NAMALWA (cell line): ENCODE data around the gene GPHA2.
A peak's percentile ranks its signal among the peaks of the same experiment; 100 is the strongest.
"Not testable (repeated sequence)": the region's sequence is repeated elsewhere in the genome, so short reads cannot be mapped to it uniquely, and the experiment has no call there.

Source experiments
- DNase-seq: peaks from one replicate; pipeline ENCODE4 v3.0.0-alpha.2; 2015; ENCODE audit warnings: low spot score

Gene GPHA2, protein sequence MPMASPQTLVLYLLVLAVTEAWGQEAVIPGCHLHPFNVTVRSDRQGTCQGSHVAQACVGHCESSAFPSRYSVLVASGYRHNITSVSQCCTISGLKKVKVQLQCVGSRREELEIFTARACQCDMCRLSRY

DNA sequence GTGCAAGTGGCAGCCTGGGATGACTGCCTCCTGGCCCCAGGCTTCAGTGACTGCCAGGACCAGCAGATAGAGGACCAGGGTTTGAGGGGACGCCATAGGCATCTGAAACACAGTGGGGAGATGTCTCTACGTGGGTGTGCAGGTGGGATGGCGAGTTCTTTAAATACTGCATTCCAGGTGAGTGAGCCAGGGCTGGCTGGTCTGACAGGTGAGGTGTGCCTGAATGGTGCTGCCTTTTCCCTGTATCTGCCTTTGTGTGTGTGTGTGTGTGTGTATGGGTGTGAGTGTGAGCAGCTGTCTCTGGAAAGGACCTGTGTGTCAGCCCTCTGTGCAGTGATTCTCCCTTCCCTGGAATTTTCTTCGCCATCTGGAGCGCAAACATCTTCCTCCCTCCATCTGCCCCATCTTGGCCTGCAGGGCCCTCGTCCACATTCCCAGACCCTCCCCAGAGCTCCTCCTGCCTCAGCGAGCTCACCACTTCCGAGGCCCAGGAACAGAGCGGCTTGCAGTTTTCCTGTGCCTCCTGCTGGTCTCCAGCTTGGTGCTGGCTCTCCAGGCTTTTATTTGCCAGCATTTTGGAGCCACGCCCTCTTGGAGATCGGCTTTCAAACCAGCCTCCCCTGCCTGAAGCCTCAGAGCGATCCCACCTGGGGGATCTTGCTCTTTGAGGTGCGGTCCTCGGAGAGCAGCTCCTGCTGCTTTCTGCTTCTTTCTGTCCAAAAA is at the start of gene GPHA2:
TSS of gene GPHA2 (minus strand) at position 535 of the 723 bp plus-strand sequence. CDS start at position 102, 433 bp downstream.
- no peak for DNase-seq

DNA sequence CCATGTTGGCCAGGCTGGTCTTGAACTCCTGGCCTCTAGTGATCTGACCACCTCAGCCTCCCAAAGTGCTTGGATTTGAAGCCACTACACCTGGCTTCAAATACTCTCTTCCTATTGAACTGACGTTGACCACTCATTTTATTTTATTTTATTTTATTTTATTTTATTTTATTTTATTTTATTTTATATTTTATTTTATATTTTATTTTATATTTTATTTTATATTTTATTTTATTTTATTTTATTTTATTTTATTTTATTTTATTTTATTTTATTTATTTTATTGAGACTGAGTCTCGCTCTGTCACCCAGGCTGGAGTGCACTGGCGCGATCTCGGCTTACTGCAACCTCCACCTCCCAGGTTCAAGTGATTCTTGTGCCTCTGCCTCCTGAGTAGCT is 47.6 kb upstream of the GPHA2 start:
- DNase-seq, result not testable (repeated sequence)

DNA sequence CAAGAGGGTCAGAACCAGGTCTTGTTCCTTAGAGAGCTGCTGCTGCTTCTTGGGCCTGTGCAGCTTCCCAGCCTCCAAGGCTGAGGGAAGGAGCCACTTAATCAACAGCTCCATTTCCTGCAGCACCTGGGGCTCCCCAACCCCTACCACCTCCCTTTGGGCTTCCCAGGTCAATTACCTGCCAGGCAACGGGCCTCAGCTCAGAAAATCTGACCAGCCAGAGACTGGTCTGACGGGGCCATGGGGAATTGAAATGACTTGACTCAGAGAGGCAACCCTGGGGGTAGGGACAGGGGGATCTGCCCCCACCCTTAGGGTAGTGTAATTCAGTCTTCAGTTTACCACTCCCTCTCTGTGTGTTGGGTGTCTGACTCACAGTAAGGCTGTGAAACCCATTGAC is 41.0 kb upstream of the GPHA2 start:
- no peak for DNase-seq

DNA sequence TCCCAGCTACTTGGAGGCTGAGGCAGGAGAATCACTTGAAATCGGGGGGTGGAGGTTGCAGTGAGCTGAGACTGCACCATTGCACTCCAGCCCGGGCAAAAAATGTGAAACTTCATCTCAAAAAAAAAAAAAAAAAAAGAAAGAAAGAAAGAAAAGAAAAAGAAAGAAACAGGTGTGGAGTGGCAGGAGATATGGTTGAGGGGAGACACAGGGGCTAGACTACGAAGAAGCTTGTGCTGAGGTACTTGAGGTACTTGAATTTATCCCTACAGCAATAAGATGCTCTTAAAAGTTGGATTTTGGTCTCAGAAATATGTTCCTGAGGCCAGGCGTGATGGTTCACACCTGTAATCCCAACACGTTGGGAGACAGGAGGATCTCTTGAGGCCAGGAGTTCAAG is 38.4 kb upstream of the GPHA2 start:
- DNase-seq, result peak; percentile 52

DNA sequence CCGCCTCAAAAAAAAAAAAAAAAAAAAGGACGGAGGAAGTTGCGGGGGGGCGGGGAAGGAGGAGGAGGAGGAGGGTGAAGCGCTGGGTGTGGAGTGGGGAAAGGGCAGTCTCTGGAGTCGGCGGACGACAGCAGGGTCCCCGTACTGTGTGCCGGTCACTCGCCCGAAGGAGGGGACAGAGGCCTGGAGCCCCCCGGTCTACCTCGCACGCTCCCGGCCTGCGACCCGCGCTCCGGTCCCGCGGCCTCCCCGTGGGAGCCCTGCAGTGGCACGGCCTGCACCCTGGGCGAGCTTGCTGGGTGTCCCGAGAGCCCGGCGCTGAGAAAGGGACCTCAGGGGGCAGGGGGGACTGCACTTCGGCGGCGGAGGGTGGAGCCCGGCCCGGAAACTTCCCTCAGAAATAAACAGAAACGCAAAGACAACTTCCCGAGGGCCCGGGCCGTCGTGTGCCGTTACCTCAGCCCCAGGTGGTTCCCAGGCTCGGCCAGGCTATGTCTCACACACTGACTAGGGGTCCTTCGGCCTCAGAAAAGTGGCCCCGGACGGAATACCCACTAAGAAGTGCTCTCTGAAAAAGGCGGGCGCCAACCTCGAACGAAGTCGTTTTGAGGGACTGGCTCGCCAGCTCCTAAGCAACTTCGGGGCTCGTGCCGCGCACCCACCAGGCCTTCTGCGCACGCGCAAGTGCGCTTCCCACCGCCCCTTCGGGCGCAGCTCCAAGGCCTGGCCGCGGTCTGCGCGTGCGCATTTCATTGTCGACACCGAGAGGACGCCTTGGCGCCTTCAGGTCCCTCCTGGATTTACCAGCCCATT is 35.9 kb upstream of the GPHA2 start, which contains the start of gene MAJIN:
TSS of gene MAJIN (minus strand) at position 688 of the 813 bp plus-strand sequence. CDS start 12,703 bp downstream, outside the sequence.
- no peak for DNase-seq

DNA sequence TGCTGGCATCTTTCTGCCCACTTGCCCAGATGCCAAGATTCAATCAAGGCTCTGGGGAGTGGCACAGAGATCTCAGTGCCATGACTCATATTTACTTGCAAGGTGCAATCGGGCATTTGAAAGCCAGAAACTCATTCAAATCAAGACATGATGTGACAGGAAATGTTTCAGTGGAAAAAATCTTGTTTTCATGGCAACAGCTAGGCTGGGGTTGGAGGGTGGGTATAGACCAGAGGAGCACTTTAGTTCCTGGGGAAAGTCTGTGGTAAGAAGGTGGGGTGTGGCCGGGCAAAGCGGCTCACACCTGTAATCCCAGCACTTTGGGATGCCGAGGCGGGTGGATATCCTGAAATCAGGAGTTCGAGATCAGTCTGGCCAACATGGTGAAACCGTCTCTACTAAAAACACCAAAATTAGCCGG is 35.0 kb upstream of the GPHA2 start:
- DNase-seq, result no peak

DNA sequence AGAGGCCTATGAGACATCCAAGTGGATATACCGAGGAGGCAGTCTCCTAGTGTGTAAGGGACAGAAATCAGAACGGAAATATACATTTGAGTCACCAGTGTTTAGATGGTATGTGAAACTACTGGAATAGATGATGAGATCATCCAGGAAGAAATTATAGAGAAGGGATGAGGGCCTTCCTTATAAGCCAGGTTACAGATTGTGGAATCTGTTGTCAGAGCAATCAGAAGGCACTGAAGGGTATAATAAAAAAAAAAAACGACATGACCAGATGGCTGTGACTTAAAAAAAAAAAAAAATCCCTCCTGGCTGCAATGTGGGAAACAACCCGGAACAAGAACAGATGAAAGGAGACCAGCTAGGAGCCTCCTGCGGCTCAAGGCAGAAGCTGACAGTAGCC is 33.5 kb upstream of the GPHA2 start:
- DNase-seq, result no peak

DNA sequence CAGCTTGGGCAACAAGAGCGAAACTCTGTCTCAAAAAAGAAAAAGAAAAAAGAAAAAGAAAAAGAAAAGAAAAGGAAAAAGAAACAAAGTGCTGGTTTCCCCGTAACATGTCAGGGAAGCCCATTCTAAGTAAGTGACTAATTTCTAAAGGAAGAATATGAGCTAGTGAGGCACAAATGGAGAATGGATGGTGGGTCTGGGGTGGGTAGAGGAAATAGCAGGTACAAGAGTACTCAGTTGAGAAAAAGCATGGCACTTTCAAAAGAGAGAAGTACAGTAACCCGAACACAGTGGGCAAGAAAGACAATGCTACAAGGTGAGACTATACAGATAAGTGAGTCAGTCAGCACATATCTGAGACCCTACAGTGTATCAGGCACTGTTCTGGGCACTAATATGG is 31.7 kb upstream of the GPHA2 start:
- no peak for DNase-seq

DNA sequence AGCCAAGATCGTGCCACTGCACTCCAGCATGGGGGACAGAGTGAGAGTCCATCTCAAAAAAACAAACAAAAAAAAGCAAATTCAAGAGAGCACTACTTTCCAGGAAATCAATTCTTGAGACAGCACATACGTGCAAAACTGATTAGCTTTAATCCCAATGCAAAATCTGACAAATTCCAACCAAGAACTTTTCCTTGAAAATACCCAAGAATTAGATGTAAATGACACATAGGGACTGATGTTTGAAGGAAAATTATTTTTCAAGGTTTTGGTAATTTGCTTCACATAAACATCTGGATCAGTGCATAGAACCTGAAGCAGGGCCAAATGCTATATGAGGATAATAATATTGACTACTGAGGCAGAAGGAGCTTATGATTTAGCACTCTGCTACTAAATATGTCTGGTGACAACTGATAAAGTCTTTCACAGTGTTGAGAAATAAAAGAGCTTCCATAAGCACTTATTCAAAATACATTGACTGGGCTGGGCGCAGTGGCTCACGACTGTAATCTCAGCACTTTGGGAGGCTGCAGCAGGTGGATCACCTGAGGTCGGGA is 27.5 kb upstream of the GPHA2 start:
- no peak for DNase-seq

DNA sequence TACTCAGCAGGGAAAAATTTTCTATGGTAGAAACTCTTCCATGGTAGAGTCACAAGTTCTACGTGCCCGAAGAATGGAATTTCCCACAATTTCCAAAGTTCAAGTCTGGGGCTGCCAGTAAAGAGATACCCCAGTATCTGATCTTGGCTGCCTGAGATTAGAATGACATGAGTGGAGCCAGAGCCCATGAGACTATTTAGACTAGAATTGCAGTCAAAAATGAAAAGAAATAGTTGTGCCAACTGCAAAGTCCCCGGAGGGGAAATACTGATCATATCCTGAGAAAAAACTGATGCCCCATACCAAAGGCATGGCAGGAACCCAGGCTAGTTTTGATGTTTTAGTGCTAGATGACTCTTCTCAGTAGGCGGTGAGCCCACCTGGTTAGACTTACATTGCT is 25.0 kb upstream of the GPHA2 start:
- DNase-seq, result no peak

DNA sequence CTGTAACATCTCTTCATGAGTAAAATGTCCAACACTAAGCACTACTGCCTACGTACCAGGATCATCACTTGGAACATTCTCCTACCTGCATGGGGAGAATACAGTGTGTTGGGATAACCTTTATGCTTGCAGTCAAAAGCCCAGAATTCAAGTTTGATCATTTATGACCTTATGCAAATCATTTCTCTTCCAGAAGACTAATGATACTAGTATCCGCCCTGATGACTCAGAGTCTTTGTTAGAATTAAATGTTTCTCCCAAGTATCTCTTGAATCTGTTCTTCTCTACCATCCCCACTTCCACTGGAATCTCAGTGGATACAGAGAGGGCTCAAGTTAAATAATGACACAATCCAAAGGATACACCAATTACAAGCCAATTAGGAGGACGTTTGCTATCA is 23.8 kb upstream of the GPHA2 start:
- DNase-seq, result no peak

DNA sequence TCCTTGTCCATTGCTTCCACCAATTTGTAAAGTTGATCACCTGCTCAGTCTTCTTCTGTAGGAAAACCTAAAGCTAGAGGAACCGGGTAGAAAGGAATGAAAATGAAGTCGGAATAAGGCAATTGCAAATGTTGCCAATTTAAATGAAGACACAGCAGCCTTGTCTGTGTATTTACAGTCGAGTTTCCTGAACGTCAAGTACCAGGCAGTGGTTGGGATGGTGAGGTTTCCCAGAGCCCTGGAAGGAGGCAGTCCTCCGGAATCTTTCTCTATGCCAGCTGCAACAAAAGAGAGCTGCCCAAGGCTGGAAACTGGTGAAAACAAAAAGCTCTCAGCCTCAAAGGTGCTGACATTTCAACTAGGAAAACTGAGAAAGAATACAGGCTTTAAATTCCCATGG is 18.5 kb upstream of the GPHA2 start:
- DNase-seq, result no peak

DNA sequence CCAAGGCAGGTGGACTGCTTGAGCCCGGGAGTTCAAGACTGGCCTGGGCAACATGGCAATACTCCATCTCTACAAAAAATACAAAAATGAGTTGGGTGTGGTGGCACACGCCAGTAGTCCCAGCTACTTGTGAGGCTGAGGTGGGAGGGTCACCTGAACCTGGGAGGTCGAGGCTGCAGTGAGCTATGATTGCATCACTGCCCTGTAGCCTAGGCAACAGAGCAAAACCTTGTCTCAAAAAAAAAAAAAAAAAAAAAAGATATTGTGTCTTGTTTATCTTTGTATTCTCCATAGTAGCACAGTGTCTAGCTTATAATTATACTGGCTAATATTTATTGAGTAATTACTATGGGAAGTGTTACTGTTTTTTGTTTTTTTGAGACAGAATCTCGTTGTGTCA is 15.8 kb upstream of the GPHA2 start:
- DNase-seq, result no peak

DNA sequence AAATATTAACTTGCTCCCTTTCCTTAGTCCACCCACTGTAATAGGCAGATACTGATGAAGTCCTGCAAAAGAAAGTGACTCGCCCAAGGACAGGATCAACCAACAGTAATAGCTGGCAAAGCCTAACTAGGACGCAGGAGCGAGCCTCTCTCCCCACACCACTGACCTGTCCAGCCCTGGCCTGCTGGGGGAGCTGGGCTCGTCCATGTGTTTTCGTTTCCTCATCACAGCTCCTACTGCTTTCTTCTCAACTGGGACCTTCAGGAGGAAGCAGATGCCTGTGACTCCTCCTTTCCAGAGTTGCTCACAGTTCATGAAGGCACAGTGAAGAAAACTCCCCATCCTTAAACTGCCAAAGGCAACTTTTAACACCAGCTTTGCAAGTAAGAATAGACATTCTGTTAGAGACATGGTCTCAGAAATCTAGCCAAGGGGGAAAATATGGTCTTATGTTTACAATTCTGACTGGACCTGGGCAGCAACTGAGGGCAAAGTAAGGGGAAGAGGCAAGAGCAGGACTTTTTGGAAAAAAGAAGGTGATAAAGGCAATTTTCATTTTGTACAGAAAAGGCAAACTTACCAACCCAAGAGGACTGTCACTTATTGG is 11.6 kb upstream of the GPHA2 start:
- DNase-seq, result no peak

DNA sequence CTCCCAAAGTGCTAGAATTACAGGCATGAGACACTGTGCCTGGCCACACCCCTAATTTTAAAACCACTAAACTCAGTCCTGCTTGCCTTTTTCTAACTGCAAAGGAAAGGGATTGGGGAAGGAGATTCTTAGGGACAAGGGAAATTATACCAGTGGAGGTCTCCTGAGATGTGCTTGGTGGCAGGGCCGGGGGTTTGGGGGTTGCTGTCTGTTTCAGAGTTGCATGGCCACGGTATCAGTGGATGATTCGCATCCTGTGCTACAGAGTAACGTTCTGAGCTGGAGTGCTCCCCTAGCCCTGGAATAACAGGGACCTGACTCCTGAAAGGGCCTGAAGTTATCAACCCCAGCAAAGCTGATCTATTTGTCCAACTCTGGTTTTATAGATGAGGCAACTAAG is 846 bp upstream of the GPHA2 start:
- no peak for DNase-seq

DNA sequence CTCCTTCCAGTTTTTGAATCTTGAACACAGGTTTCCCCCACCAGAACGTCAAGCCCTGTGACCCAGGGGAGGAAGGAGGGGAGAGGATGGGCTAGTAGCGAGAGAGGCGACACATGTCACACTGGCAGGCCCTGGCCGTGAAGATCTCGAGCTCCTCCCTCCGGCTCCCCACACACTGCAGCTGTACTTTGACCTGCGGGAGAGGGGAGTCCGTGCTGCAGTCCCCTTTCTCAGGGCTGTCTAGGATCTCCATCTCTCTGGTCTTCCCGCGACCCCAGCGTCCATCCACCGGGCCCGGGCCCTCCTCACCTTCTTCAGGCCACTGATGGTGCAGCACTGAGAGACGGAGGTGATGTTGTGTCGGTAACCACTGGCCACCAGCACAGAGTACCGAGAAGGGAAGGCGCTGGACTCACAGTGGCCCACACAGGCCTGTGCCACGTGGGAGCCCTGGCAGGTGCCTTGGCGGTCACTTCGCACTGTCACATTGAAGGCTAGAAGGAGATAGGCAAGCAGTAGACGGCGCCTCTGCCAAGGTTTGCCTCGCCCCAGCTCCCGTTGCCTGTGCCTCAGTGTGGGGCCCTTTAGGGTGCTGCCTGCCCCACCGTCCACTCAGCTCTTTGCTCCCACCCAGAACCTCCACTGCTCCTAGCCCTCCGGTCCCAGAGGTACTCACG is 873 bp downstream of the GPHA2 start:
- no peak for DNase-seq

DNA sequence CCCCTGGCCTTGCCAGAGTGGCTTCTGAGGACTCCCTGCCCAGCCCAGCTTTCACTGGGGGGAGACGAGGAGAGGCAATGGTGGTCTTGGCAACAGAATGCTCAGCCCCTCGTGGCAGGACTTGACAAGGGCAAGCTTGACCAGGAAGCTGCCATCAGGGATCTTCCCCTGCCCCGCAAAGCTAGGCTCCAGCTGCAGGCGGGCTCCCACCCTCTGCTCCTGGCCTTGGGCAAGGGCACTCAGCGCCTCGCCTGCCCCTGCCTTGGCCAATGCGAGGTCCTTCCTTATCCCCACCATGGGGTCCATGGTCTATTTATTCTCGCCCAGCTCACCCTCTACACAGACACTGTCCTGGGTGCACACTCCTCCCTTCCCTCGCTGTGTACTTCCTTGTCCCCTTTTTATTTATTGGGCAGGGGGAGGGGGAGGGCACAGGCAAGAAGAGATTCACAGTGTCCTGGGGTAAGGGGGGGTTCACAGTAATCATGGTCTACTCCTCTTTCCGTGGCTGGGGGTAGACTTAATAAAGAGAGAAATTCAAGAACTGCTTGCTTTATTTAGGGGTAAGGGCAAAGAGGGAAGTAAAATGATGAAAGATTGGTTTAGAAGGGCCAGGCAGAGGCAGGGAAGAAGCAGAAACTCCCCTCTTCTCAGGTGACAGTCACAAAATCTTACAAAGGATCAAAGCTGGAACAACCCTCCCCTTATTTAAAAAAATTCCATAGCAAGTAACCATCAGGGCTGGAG is 1.6 kb downstream of the GPHA2 start:
- no peak for DNase-seq

DNA sequence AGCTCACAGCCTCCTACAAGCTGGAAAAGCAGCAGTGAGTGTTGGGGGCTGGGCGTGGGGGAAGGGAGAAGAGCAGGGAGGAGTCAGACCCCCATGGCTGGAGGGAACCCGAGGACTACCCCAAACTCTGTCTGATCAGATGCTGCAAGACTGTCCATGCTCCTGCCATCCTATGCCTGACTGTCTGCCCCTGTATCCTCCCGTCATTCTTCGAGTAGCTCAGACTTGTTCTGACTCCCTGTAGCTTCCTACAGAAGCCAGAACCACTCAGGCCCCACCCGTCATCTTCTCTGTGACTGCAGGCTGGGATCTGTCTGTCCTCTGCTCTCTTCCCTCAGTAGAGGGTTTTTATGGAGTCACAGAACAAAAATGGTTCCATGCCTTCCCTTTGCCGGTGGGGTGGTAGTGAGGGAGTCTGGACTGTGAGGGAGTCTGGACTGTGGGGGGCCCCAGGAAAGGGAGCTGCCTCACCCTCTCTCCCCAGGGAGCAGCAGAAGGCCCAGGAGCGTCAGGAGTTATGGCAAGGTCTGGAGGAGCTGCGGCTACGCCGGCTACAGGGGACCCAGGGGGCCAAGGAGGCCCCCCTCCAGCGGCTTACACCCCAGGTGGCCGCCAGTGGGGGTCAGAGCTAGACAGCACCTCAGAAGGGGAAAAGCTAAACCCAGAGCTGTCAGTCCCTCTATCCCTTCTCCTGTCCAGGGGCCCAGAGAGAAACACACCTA is 2.3 kb downstream of the GPHA2 start:
- DNase-seq, result no peak

DNA sequence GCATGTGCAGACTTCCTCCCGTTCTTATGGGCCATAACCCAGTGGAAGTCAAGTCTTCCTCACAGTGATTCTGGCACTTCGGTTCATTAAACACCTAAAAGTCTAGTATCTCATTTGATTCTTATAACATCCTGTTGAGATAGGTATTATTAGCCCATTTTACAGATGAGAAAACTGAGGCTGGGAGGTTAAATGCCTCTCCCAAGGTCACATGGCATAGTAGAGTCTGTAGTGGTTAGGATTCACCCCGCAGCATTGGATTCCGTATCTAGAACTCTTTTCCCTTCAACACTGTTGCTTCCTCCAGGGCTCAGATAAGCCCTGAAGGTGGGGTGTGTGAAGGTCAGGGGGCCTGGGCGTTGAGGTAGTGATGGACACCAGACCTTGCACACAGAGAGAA is 3.4 kb downstream of the GPHA2 start:
- DNase-seq, result no peak

DNA sequence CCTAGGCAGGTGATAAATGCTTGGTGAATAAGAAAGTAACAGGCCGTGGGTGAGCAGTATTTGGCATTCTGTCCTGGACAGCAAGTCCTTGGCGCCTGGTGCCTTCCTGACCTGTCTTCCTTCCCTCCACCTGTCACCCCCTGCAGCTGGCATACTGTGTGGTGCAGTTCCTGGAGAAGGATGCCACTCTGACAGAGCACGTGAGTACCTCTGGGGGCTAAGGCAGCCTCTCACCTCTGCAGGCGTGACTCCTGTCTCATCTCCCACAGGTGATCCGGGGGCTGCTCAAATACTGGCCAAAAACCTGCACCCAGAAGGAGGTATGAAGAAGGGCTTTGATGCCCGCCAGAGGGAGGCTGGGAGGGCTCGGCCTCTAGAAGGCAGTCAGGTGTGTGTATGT is 4.4 kb downstream of the GPHA2 start:
- DNase-seq, result no peak
